OCI-LY7 (cell line): ENCODE results near the gene ADORA2A. TPM values are rescaled to one million over a fixed set of nuclear protein-coding genes. Genes with fewer than 3 reads are reported as not detected.

Source experiments
- BruUV-seq: library from RNA; stranded (reverse); fragments of 400-500 nt; replicated peaks from 2 replicates; lab custom pipeline; 2021; lab: Mats Ljungman, UMichigan
- CTCF ChIA-PET: fragments of 300-600 bp; sonication (Branson Sonifier 250); formaldehyde crosslinking; loops from one replicate; lab custom pipeline; 2022; ENCODE audit warnings: antibody characterized with exemption; ENCODE audit not compliant: unreplicated experiment; lab: Charles Lee
- POLR2A ChIA-PET: fragments of 300-600 bp; sonication (Branson Sonifier 250); formaldehyde crosslinking; loops from one replicate; lab custom pipeline; 2022; ENCODE audit warnings: antibody characterized with exemption; lab: Charles Lee
- DNase-seq: peaks from one replicate; pipeline ENCODE4 v3.0.0-alpha.2; 2015; ENCODE audit warnings: low spot score
- H2AFZ ChIP-seq: fragments of 200-600 bp; sonication (generic), shearing (Covaris generic); 2 replicates; pipeline ENCODE4 v1.6.1; 2014; ENCODE audit warnings: mild to moderate bottlenecking, antibody characterized with exemption, low read length, moderate library complexity
- H3K27ac ChIP-seq: fragments of 200-600 bp; sonication (generic); 2 replicates; pipeline ENCODE4 v1.5.1; 2014; ENCODE audit warnings: mixed run types, low read depth, mild to moderate bottlenecking, moderate library complexity, low read length, inconsistent platforms; ENCODE audit not compliant: poor library complexity, severe bottlenecking
- H3K36me3 ChIP-seq: fragments of 200-600 bp; sonication (generic); 2 replicates; pipeline ENCODE4 v1.6.1; 2014; ENCODE audit warnings: mild to moderate bottlenecking, antibody characterized with exemption, low read length, moderate library complexity, mixed read lengths; ENCODE audit not compliant: insufficient read depth
- H3K4me1 ChIP-seq: fragments of 200-600 bp; sonication (generic); 2 replicates; pipeline ENCODE4 v1.5.1; 2014; ENCODE audit warnings: mild to moderate bottlenecking, low read length; ENCODE audit not compliant: insufficient read depth, poor library complexity, severe bottlenecking
- H3K4me2 ChIP-seq: fragments of 200-600 bp; sonication (generic); 2 replicates; pipeline ENCODE4 v1.6.1; 2014; ENCODE audit warnings: mild to moderate bottlenecking, low read length
- H3K4me3 ChIP-seq: fragments of 200-600 bp; sonication (generic); 2 replicates; pipeline ENCODE4 v1.5.1; 2014; ENCODE audit warnings: mild to moderate bottlenecking, low read depth, low read length; ENCODE audit not compliant: poor library complexity, severe bottlenecking
- H3K79me2 ChIP-seq: fragments of 200-600 bp; sonication (generic); 2 replicates; pipeline ENCODE4 v1.6.1; 2016; ENCODE audit warnings: low read depth, mild to moderate bottlenecking, low read length, moderate library complexity, mixed read lengths; ENCODE audit not compliant: insufficient read depth
- H3K9me2 ChIP-seq: fragments of 200-600 bp; sonication (generic); 2 replicates; pipeline ENCODE4 v1.6.1; 2016; ENCODE audit warnings: mild to moderate bottlenecking, low read length, mixed read lengths; ENCODE audit not compliant: insufficient read depth
- H3K9me3 ChIP-seq: fragments of 200-600 bp; sonication (generic); 2 replicates; pipeline ENCODE4 v1.6.1; 2014; ENCODE audit warnings: mild to moderate bottlenecking, mixed run types, low read length, mixed read lengths
- H4K20me1 ChIP-seq: fragments of 200-600 bp; sonication (generic); 2 replicates; pipeline ENCODE4 v1.6.1; 2014; ENCODE audit warnings: mild to moderate bottlenecking, antibody characterized with exemption, low read length, moderate library complexity, mixed read lengths; ENCODE audit not compliant: insufficient read depth
- EZH2phosphoT487 ChIP-seq: fragments of 200-600 bp; sonication (generic); IDR thresholded peaks from 2 replicates; pipeline ENCODE4 v1.6.1; 2018; ENCODE audit warnings: low read depth, borderline replicate concordance, mild to moderate bottlenecking, mixed run types, antibody characterized with exemption, low read length, moderate library complexity, mixed read lengths
- intact Hi-C: fragments of 100-400 bp; cut with micrococcal nuclease; formaldehyde crosslinking; loops from one replicate; pipeline ENCODE4 v1.10.0; 2022; ENCODE audit not compliant: unreplicated experiment
- total RNA-seq, 2 experiments: library from RNA; depleted of rRNA in 1 of 2; stranded (reverse); fragments of >200 nt in 1 of 2; shearing (Covaris generic) in 1 of 2; gene quantifications; 2 replicates each; pipeline ENCODE4 v1.2.3, GENCODE V29; 2014 to 2022
- TF ChIP-seq, protein P1 (sequence below): fragments of 200-600 bp; sonication (generic); conservative IDR thresholded peaks from 2 replicates; pipeline ENCODE4 v1.5.1; 2014; ENCODE audit warnings: mild to moderate bottlenecking, antibody characterized with exemption, low read length, moderate library complexity, mixed read lengths

ADORA2A gene
- total RNA-seq, 2 experiments from 2014 or later, result 35.0 to 35.7 TPM

DNA sequence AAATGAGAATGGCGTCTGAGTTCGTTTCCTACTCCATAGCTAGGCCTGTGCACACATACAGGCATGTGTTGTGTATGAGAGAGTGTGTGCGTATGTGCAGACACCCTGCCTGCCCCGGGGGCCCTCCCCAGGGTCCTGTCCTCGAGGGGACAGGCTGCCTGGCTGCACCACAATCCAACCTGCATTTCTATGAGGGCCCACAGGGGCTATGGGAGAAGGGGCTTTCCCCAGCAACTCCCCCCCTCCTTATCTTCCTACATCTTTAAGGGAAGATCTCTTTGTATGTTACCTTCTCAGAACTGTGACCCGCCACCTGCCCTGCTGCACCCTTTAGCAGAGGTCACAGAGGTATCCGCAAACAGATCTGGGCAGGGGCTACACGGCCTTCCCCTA, 14.9 kb downstream of the ADORA2A start:
- Histone ChIP-seq H3K4me1 (peaks cover 14% of the 10 kb centered on the region), H3K4me3 (no peak overlapping the region), H4K20me1 (no peaks in the 10 kb centered on the region), H3K36me3 (peaks cover 63% of the 10 kb centered on the region), H3K9me2 (no peaks in the 10 kb centered on the region), H3K79me2 (peaks cover 2% of the 10 kb centered on the region; the same call in 1 of the 2 replicates), H3K4me2 (no peak overlapping the region), H3K27ac (no peak overlapping the region), H2AFZ (no peak overlapping the region), H3K9me3 (no peaks in the 10 kb centered on the region)
- TF ChIP-seq EZH2phosphoT487, result no peak
- TF ChIP-seq, protein P1, sequence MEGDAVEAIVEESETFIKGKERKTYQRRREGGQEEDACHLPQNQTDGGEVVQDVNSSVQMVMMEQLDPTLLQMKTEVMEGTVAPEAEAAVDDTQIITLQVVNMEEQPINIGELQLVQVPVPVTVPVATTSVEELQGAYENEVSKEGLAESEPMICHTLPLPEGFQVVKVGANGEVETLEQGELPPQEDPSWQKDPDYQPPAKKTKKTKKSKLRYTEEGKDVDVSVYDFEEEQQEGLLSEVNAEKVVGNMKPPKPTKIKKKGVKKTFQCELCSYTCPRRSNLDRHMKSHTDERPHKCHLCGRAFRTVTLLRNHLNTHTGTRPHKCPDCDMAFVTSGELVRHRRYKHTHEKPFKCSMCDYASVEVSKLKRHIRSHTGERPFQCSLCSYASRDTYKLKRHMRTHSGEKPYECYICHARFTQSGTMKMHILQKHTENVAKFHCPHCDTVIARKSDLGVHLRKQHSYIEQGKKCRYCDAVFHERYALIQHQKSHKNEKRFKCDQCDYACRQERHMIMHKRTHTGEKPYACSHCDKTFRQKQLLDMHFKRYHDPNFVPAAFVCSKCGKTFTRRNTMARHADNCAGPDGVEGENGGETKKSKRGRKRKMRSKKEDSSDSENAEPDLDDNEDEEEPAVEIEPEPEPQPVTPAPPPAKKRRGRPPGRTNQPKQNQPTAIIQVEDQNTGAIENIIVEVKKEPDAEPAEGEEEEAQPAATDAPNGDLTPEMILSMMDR, result no peak
- intact Hi-C loops, result no loop called here
- BruUV-seq, result no TSS peak
- POLR2A ChIA-PET, result no interaction called here
- CTCF ChIA-PET, result interaction anchor here (0.5 kb wide), 1 partner anchor 82 kb away, joined by 3 read pairs; no protein-coding TSS in a partner anchor
- no peak for DNase-seq

GRCh38 chr22:24443668-24444067, 16.3 kb downstream of the ADORA2A start:
- Histone ChIP-seq H3K4me3 (no peak overlapping the region), H3K4me2 (no peak overlapping the region), H4K20me1 (no peaks in the 10 kb centered on the region), H3K27ac (no peak overlapping the region), H3K4me1 (peaks cover under 1% of the 10 kb centered on the region), H3K9me2 (no peaks in the 10 kb centered on the region), H3K79me2 (no peaks in the 10 kb centered on the region), H2AFZ (no peak overlapping the region), H3K9me3 (no peaks in the 10 kb centered on the region), H3K36me3 (peaks cover 54% of the 10 kb centered on the region)
- no TSS peak for BruUV-seq
- POLR2A ChIA-PET, result interaction anchor here (0.8 kb wide), 1 partner anchor 9 kb away, joined by 3 read pairs; no protein-coding TSS in a partner anchor
- intact Hi-C loops, result no loop called here
- CTCF ChIA-PET, result no interaction called here
- no peak for DNase-seq
- no peak for TF ChIP-seq EZH2phosphoT487
- TF ChIP-seq, protein P1, result no peak

DNA sequence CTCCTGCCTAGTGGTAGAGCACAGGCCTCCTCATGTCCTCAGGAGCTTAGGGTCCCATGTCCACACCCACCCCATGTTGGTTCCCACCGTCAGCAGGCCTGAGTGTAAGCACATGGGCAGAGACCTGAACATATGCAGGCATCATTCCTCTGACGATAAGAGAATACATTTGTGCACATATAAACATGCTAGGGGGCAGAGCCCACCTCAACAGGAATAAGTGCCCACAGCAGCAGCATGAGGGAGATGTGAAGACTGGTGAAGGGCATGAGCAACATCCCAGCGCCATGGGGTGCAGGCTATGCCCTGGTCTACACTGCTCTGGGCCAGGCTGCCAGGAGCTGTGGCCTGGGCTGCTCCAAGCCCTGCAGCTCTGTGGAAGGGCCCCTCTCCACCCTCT, 16.9 kb downstream of the ADORA2A start:
- H3K4me2 ChIP-seq, result no peak overlapping the region
- H3K4me3 ChIP-seq, result no peak overlapping the region
- H2AFZ ChIP-seq, result no peak overlapping the region
- H3K4me1 ChIP-seq, result no peaks in the 10 kb centered on the region
- no peak overlapping the region for H3K27ac ChIP-seq
- ChIA-PET POLR2A (interaction anchor here (0.8 to 0.9 kb wide), 2 partner anchors 10 to 20 kb away, joined by 3 read pairs; no protein-coding TSS in a partner anchor), CTCF (no interaction called here)
- no peaks in the 10 kb centered on the region for H4K20me1 ChIP-seq
- H3K79me2 ChIP-seq, result no peaks in the 10 kb centered on the region
- no peaks in the 10 kb centered on the region for H3K9me2 ChIP-seq
- no peak for DNase-seq
- H3K36me3 ChIP-seq, result peaks cover 51% of the 10 kb centered on the region
- TF ChIP-seq, protein P1, result no peak
- no peak for TF ChIP-seq EZH2phosphoT487
- intact Hi-C loops, result no loop called here
- no peaks in the 10 kb centered on the region for H3K9me3 ChIP-seq
- no TSS peak for BruUV-seq
